ENCODE data around the gene PCGF3.
"Not testable (repeated sequence)": the region's sequence is repeated elsewhere in the genome, so short reads cannot be mapped to it uniquely, and the experiment has no call there.

The PCGF3 gene

DNA sequence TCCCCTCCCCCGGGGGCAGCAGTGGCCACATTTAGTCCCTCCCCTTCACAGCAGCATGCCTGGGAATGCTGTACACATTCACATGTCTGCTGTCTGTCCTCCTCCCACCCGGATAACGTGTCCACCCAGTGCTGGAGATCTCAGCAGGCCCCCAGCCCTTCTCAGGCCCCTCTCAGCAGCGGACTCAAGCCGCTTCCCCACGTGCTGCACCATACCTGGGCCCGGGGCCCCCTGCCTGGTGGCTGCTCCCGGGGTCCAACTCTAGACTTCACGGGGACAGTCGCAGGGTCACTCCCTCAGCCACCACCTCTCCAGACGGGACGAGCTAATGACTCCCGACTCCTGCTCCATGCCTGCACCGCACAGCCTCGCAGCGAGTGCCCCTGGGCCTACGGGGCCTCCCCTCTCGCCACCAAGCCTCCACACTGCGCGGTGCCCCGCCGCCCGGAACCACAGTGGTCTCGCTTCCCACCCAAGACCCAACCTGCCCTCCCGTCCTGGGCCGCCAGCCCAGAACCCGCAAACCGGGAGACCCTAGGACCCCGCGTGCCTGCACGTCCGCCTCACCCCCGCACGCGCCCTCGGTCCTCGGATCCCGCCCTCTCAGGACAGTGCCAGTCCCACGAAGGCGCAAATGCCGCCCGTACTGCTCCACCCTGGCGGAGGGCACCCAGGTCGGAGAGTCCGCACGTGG lies 1.3 kb upstream of the PCGF3 start:
- no peak for DNase-seq (ENCODE audit: low read depth)

DNA sequence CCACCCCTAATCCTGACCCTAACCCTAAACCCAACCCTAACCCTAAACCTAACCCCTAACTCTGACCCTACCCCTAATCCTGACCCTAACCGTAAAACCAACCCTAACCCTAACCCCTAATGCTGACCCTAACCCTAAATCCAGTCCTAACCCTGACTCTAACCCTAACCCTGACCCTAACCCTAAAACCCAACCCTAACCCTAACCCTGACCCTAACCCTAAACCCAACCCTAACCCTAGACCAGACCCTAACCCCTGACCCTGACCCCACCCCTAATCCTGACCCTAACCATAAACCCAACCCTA lies 708 bp upstream of the PCGF3 start:
- DNase-seq (ENCODE audit: low read depth) = no peak

DNA sequence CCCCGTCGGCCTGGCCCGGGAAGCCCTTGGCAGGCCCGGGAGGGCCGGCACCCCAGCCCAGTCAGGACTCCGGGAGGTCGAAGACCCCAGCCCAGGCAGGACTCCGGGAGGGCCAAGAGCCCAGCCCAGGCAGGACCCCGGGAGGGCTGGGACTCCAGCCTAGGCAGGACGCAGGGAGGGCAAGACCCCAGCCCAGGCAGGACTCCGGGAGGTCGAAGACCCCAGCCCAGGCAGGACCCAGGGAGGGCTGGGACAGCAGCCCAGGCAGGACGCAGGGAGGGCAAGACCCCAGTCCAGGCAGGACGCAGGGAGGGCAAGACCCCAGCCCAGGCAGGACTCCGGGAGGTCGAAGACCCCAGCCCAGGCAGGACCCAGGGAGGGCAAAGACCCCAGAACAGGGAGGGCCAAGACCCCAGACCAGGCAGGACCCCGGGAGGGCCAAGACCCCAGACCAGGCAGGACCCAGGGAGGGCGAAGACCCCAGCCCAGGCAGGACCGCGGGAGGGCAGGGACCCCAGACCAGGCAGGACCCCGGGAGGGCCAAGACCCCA lies 526 bp downstream of the PCGF3 start:
- DNase-seq (ENCODE audit: low read depth) = not testable (repeated sequence)

DNA sequence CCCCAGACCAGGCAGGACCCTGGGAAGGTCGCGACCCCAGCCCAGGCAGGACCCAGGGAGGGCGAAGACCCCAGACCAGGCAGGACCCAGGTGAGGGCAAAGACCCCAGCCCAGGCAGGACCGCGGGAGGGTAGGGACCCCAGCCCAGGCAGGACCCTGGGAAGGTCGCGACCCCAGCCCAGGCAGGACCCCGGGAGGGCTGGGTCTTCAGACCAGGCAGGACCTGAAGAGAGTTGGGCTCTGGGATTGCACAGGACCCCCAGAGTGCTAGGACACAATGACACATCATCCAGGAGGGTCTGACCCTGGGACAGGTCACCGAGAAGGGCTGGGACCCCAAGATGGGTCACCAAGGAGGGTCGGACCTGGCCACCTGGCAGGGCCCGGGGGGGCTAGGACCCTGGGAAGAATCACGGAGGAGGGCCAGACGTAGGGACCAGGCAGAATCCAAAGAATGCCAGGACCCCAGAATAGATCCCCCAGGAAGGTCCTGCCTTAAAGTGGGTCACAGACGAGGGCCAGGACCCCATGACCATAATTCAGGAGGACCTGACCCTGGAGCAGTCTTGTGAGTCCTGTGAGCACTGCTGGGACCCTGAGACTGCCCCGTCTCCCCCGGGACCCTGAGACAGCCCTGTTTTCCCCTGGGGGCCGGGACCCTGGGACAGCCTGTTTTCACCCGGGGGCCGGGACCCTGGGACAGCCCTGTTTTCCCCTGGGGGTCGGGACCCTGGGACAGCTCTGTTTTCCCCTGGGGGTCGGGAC lies 1.4 kb downstream of the PCGF3 start:
- no peak for DNase-seq (ENCODE audit: low read depth)

DNA sequence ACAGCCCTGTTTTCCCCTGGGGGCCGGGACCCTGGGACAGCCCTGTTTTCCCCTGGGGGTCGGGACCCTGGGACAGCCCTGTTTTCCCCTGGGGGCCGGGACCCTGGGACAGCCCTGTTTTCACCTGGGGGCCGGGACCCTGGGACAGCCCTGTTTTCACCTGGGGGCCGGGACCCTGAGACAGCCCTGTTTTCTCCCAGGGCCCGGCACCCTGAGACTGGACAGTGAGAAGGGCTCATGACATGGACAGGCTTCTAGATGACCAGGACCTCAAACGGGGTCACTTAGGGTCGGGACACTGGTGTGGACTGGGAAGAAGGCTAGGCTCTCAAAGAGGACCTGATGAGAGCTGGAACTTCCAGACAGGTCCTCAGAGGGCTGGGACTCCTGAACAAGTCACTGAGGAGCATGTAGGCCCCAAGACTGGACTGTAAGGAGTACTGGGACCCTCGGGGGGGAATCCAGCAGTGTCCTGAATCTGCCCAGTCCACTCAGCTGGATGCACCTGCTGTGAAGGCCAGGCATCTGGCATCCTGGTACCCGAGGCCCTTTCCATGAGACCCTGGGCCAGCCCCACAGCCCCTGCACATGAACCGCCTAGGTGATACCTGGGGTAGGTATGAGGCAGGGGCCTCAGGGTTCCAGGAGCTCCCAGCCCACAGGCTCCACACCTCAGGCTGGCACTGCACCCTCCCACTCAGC lies 2.4 kb downstream of the PCGF3 start:
- no peak for DNase-seq (ENCODE audit: low read depth)

DNA sequence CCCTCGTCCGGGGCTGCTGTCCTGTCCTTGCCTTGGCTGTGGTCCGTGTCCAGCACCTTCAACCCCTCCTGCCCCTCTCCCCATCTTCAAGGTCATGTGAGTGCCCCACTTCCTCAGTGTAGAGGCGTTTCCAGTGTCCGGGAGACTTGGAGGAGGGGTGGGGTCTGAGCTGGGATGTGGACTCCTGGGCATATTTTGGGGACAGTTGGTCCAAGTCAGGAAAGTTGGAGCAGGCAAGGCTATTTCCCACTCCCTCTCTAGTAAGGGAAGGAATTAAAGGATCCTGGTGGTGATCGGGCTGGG lies 3.0 kb downstream of the PCGF3 start:
- DNase-seq (ENCODE audit: low read depth) = no peak

DNA sequence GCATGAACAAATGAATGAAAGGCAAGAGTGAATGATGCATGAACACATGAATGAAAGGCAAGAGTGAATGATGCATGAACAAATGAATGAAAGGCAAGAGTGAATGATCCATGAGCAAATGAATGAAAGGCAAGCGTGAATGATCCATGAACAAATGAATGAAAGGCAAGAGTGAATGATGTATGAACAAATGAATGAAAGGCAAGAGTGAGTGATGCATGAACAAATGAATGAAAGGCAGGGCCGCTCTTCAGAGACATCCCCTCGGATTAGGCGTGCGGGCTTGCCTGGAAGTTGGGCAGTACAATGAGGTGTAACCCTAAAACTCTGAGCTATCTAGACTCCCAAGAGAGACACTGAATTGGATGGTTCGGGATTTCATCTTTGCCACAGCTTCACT lies 3.7 kb downstream of the PCGF3 start:
- DNase-seq (ENCODE audit: low read depth) = no peak

DNA sequence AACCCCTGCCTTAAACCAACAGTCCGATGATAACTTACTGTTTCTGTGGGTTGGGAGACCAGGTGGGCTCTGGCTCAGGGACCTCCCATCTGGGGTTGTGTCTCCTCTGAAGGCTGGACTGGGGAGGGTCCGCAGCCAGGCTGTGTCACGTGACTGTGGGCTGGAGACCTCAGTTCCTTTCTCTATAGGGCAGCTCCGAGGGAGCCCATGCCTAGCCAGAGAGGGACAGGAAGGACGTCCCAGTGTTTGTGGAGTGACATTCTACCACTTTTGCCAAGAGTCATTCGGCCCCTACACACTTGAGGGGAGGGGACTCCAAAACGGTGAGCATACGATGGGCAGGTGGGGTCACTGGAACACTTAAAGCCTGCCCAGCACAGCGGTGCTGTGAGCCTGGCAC lies 4.5 kb downstream of the PCGF3 start:
- no peak for DNase-seq (ENCODE audit: low read depth)

DNA sequence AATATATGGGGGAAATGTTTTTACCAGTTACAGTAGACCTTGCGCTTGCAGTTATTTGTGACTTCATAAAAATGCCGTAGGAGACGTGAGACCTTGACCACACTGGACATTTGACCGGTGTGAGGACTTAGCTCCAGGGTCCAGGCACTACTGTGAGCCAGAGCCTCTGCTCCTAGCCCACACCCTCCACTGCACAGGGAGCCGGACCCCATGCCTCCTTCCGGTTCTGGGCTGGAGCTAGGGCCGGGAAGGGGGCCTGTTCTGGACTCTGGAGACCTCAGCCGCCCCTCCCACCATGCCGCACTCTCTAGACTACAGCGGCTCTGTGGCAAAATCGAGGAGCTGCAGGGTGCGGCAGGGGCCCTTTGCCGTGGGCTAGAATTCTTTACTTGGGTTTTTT lies 5.3 kb downstream of the PCGF3 start:
- no peak for DNase-seq (ENCODE audit: low read depth)

DNA sequence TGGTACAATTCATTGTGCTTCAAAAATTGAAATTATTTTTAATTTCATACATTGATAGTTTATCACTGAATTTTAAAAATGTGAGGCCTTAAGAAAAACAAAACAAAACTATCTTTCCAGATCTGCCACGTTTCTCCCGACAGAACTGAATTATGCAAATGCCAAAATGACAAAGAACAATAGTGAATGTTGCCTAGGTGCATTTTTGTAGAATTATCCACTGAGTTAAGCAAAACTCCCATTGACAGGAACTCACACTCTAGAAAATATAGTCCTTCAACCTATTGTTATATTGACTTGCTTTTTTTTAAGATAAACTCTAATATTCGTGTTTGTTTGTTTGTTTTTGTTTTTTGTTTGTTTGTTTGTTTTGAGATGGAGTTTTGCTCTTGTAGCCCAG lies 6.5 kb downstream of the PCGF3 start:
- no peak for DNase-seq (ENCODE audit: low read depth)

DNA sequence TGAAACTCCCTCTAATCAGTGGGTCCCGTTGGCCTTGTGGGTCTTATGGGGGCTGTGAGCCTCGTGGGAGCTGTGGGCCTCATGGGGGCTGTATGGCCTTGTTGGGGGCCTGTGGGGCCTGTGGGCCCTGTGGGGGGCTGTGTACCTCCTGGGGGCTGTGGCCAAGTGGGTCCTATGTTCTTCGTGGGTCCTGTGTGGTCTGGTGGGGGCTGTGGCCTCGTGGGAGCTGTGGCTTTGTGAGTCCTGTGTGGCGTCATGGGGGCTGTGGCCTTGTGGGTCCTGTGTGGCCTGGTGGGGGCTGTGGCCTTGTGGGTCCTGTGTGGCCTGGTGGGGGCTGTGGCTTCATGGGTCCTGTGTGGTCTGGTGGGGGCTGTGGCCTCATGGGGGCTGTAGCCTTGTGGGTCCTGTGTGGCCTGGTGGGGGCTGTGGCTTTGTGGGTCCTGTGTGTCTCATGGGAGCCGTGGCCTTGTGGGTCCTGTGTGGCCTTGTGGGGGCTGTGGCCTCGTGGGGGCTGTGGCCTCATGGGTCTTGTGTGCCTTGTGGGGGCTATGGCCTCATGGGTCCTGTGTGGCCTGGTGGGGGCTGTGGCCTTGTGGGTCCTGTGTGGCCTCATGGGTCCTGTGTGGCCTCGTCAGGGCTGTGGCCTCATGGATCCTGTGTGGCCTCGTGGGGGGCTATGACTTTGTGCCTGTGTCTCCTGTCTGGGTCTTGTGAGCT lies 7.4 kb downstream of the PCGF3 start:
- DNase-seq (ENCODE audit: low read depth) = no peak

DNA sequence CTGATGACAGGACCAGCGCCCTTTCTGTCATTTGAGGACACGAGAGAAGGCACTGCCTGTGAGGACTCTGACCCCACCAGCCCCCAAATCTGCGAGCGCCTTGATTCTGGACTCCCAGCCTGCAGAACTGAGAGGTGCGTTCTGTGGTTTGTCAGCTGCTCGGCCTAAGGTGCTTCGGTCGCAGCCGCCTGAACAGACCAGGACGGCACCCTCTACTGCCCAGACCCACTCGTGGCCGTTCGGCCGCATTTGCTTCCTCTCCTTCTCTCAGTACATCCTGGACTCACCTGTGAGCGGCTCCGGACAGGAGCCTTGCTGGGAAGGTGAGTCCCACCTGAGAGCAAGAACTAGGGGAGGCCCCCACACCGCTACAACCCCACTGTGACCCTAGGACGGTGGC lies 8.5 kb downstream of the PCGF3 start:
- no peak for DNase-seq (ENCODE audit: low read depth)

DNA sequence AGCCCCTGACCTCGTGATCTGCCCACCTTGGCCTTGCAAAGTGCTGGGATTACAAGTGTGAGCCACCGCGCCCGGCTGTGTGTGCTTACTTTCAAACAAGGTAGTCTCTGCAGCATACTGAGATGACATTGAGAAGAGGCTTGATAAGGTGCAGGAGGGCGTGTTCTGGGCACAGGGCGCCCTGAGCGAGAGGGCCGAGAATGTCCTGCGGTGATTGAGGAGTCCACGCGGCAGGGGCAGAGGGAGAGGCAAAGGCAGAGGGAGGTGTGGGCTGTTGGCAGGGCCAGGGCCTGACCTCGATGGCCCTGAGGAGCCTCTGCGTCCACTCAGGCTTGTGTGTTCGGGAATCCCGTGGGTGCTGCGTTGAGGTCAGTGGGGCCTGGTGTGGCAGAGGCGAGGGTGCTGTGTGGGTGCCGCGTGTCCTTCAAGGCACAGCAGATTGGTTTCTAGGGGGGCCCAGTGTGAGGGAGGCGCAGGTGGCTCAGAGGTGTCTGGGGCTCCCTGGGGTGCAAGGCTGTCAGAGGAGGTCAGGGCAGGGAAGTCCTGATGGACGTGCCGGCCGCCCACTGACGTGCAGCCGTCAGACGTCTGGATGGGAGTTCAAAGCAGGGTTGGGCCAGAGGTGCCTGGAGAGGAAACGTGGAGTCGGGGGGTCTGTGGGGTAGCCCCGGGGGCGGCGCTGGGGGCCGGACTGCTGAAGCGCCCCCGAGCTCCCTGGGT lies 12.1 kb downstream of the PCGF3 start:
- DNase-seq (ENCODE audit: low read depth) = no peak

DNA sequence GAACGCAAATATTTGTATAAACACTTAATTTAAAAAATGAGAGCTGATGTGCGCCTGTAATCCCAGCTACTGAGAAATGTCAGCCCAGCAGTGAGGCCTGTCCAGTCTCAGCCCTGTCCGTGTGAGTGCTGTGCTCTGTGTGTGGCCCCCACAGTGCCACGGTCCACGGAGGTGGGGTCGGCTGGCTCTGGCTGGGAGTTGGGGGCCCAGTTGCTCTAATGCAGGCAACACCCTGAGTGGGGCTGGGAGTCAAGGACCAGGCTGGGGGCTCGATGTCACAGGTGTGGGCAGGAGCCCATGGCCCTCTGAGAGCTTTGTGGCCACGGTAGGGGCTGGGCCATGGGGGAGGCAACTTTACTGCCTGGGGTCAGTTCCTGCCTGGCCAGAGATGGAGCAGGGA lies 12.8 kb downstream of the PCGF3 start:
- no peak for DNase-seq (ENCODE audit: low read depth)

DNA sequence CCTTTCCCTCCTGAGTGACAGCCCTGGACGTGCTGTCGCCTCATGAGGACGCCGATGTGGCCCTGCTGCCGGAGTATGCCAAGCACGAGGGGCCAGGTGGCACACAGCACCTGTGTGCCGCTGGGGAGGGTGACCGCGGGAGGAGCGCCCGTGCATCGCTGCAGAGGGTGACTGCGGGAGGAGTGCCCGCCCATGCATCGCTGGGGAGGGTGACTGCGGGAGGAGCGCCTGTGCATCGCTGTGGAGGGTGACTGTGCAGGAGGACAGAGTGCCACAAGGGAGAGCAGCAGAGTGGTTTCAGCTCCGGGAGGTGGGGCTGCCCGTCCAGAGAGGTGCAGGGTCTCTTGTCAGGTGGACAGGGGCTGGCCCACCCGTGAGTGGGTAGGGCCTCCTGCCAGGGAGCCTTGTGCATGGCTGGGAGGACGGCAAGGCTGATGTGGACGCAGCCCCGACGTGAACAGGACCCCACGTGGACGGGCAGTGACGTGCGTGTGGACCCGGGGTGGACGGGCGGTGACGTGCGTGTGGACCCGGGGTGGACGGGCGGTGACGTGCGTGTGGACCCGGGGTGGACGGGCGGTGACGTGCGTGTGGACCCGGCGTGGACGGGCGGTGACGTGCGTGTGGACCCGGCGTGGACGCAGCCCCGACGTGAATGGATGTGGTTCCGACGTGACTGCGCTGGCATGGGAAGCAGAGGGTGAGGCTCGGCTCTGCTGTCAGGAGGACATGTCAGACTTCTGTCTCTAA lies 14.7 kb downstream of the PCGF3 start:
- DNase-seq (ENCODE audit: low read depth) = no peak

DNA sequence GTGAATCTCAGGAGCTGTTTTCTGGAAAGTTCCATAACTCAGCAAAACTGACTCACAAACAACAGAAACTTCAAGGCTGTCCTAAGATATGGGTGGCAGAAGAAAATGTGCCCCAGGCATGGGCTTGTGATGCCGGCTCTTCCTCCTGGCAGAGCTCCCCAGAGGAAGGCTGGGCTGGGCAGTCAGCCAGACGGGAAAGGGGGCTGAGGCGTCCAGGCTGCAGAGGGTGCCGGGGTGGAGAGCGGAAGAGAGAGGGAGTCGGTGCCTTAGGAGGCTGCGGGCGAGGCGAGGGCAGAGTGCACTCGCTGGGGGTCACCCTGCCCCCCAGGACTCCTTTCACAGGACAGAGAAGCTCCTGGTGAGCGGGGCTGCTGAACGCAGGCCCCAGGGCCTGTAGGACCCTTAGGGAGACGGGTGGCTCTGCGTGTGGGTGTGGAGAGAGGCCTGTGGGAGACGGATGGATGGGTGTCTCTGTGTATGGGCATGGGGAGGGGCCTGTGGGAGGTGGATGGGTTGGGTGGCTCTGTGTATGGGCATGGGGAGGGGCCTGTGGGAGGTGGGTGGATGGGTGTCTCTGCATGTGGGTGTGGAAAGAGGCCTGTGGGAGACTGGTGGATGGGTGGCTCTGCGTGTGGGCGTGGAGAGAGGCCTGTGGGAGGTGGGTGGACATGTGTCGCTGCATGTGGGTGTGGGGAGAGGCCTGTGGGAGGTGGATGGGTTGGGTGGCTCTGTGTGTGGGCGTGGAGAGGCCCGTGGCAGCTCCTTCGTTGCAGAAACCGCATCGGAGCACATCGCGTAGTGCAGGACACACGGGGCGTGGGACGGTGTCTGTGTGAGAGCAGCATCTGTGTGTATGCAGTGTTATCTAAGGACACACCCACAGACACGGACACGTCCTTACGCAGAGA lies 15.9 kb downstream of the PCGF3 start:
- no peak for DNase-seq (ENCODE audit: low read depth)

DNA sequence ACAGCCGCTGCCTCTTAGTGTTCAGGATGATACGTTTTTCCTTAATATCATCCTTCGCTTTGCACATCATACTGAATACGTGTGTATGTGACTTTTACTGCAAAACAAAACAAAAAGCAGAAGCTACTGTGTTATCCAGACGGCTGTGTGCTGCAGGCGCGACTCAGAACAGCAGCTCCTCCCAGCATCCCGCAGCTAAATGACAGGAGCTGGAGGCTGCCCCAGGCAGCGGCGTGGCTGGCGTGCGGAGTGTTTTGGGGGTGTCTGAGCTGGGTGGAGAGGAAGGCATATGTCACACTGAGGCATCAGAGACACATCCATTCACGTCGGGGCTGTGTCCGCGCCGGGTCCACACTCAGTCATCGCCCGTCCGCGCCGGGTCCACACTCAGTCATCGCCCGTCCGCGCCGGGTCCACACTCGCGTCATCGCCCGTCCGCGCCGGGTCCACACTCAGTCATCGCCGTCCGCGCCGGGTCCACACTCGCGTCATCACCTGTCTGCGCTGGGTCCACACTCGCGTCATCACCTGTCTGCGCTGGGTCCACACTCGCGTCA lies 16.6 kb downstream of the PCGF3 start:
- no peak for DNase-seq (ENCODE audit: low read depth)

DNA sequence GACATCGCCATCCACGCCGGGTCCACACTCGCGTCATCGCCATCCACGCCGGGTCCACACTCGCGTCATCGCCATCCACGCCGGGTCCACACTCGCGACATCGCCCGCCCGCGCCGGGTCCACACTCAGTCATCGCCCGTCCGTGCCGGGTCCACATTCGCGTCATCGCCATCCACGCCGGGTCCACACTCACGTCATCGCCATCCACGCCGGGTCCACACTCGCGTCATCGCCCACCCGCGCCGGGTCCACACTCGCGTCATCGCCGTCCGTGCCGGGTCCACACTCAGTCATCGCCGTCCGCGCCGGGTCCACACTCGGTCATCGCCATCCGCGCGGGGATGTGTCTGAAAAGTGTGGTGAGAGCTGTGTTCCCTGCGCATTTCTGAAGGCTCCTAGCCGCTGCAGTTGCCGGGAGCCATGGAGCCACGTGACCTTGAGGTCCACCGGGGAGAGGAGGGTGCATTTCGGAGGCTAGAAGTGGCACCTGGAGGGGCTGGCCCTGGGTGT lies 17.3 kb downstream of the PCGF3 start:
- no peak for DNase-seq (ENCODE audit: low read depth)

DNA sequence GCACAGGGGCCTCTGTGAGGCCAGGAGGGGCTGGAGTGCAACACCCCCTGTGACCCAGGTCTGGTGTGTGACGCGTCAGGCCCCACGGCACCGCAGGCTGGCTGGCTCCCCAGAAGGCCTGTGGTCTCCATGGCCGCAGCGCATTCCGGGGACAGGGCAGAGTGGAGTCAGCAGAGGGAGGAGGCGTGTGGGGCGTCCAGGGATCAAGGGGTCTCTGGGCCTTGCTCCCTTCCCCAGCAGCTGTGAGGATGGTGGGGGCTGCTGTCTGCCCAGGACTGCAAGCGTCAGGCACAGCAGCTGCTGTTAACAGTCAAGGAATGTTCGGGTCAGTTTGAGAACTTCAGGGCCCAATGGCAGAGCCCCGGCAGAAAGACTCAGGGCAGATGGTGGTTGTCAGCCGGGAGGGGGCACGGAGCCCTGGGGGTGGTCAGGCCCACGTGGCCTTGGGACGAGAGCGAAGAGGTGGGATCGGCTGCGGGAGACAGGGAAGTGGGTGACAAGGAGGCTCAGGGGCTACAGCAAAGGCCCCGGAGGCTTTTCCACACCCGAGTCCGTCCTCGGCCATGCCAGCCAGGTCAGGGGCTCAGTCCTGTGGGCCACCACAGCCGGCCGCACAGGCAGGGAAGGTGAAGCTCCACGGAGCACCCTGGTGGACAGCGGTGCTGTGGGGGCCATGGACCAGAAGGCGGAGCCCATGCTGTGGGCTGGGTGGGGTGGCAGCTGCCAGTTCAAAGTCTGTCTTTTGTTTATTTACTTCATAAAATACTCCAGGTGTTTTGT lies 18.3 kb downstream of the PCGF3 start:
- no peak for DNase-seq (ENCODE audit: low read depth)
